ENCODE results near the gene SLIT3. TPM values are rescaled to one million over a fixed set of nuclear protein-coding genes. Genes with fewer than 3 reads are reported as not detected.
"Not testable (repeated sequence)": the region's sequence is repeated elsewhere in the genome, so short reads cannot be mapped to it uniquely, and the experiment has no call there.

Gene SLIT3
- total RNA-seq, 2 experiments from 2014 or later = 1.8 to 2.1 TPM

DNA sequence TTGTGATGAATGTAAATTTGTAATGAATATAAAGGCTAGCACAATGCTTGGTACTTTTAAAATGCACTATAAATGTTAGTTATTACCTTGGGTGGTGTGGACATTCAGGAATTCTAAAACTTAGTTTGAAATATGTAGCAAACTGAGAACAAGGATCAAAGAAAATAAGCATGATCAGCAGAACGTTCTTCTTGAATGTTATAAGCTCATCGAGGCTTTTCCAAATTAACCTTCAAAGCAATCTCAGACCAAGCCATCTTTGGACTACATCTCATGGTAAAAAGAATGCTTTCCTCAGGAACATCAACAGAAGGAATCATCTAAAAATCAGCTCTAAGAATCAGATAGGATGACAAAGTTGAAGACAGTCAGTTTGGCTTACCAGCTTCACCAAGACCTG is 146.3 kb downstream of the SLIT3 start:
- DNase-seq = no peak
- intact Hi-C loops (cut with micrococcal nuclease) = no loop called here
- H3K4me3 Mint-ChIP-seq = no peak overlapping the region
- H3K4me1 Mint-ChIP-seq (ENCODE audit: low read depth) = no peaks in the 10 kb centered on the region
- H3K9me3 Mint-ChIP-seq = peaks cover 21% of the 10 kb centered on the region
- no peaks in the 10 kb centered on the region for H3K36me3 Mint-ChIP-seq
- H3K27me3 Mint-ChIP-seq = peaks cover 3% of the 10 kb centered on the region
- ChIA-PET POLR2A (no interaction called here), CTCF (no interaction called here)
- H3K27ac Mint-ChIP-seq = no peak overlapping the region

DNA sequence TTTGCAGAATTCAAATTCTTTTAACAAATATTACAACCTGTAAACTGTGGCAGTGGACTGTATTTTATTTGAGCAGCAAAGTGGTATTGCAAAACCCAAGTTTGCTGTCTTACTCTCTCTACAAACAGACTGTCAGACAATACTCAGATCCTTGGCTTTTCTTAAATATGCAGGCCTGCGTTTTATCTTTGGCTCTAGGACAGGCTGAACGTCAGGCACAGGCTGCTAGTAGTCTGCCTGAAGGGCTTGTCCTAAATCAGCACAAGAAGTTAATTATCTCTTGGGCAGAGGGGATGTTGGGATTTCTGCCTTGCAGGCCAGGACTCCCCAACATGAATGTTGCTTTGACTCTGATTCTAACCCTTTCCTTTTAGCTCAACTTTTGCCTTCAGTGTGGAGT is 147.5 kb downstream of the SLIT3 start:
- intact Hi-C loops (cut with micrococcal nuclease) = no loop called here
- H3K27ac Mint-ChIP-seq = no peak overlapping the region

DNA sequence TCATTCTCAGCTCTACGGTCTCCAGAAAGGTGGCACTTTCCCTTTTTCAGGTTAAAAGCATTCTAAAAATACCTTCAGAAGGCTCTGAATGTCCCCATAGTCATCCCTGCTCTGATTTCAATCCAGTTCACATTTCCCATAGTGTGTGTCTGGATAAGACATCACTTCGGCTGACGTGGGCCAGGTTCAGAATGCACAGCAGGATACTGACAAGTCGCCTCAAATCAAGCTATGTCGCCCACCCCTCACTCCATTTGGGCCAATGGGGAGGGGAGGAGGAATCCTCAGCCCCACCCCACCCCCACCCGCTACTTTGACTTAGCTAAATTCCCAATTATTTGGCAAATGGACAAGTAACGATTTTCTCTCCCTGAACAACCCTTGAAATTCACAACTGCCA is 148.0 kb downstream of the SLIT3 start:
- ChIA-PET POLR2A (no interaction called here), CTCF (no interaction called here)
- Mint-ChIP-seq H3K27me3 (peaks cover 3% of the 10 kb centered on the region), H3K4me1 (ENCODE audit: low read depth) (no peaks in the 10 kb centered on the region), H3K9me3 (peaks cover 7% of the 10 kb centered on the region), H3K36me3 (no peaks in the 10 kb centered on the region), H3K27ac (no peak overlapping the region), H3K4me3 (no peak overlapping the region)
- intact Hi-C loops (cut with micrococcal nuclease) = no loop called here
- DNase-seq = no peak

More for the DNA sequence above, 147.5 kb downstream of the SLIT3 start:
- Mint-ChIP-seq H3K9me3 (peaks cover 12% of the 10 kb centered on the region), H3K4me3 (no peak overlapping the region), H3K4me1 (ENCODE audit: low read depth) (no peaks in the 10 kb centered on the region), H3K36me3 (no peaks in the 10 kb centered on the region), H3K27me3 (peaks cover 3% of the 10 kb centered on the region)
- ChIA-PET CTCF (no interaction called here), POLR2A (no interaction called here)
- DNase-seq = no peak

DNA sequence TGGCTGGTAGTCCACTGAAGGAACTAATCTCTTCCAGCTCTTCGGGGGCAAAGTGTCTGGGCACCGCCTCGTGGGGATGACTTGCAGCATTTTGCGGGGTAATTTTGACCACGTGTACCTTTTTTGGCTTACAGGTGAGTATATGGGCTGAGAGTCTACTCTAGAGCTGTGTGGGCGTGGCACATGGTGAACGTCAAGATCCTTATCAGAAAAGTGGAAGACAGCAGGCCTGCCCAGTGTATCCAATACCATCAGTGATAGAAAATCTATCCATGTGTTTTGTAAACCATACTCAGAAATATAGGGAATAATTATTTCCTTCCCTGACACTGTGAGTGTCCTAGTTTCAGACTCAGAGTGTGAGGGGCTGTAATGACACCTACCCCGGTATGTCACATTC is 148.5 kb downstream of the SLIT3 start:
- ChIA-PET POLR2A (no interaction called here), CTCF (no interaction called here)
- Mint-ChIP-seq H3K27ac (no peak overlapping the region), H3K27me3 (peaks cover 3% of the 10 kb centered on the region), H3K9me3 (peaks cover 2% of the 10 kb centered on the region), H3K4me1 (ENCODE audit: low read depth) (no peaks in the 10 kb centered on the region), H3K36me3 (no peaks in the 10 kb centered on the region), H3K4me3 (no peak overlapping the region)
- no peak for DNase-seq
- intact Hi-C loops (cut with micrococcal nuclease) = no loop called here

- intact Hi-C loops (cut with micrococcal nuclease) = no loop called here
- POLR2A ChIA-PET = no interaction called here
- no peak for DNase-seq
- H3K9me3 Mint-ChIP-seq = no peaks in the 10 kb centered on the region
- peaks cover 3% of the 10 kb centered on the region for H3K27me3 Mint-ChIP-seq
- H3K4me1 Mint-ChIP-seq (ENCODE audit: low read depth) = no peaks in the 10 kb centered on the region
- CTCF ChIA-PET = interaction anchor here (0.9 kb wide), 1 partner anchor 19 kb away, joined by 4 read pairs; no protein-coding TSS in a partner anchor
- no peak overlapping the region for H3K27ac Mint-ChIP-seq
- H3K4me3 Mint-ChIP-seq = no peak overlapping the region
- no peaks in the 10 kb centered on the region for H3K36me3 Mint-ChIP-seq
Measured at GRCh38 chr5:169151051-169151805, 149.7 kb downstream of the SLIT3 start.

DNA sequence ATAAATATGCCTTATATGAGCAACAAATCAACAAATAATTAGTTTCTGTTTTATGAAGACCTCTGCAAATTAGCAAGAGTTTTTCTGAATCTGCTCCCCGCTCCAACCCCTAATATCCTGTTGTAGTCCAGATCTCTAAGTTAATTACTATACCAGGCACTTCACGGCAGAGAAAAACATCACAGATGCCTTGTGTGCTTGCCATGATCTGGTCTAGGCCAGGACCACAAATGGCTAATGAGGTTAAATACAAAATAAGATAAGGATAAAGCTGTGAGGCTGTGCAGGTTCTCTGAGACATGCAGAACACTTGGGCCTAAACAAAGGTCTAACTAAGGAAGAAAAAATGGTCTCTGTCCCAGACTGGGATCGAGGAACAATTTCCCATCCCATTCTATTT is 150.8 kb downstream of the SLIT3 start:
- CTCF ChIA-PET = no interaction called here
- Mint-ChIP-seq H3K4me1 (ENCODE audit: low read depth) (no peaks in the 10 kb centered on the region), H3K9me3 (no peaks in the 10 kb centered on the region), H3K4me3 (no peak overlapping the region), H3K36me3 (no peaks in the 10 kb centered on the region), H3K27ac (no peak overlapping the region), H3K27me3 (peaks cover 3% of the 10 kb centered on the region)
- no peak for DNase-seq
- intact Hi-C loops (cut with micrococcal nuclease) = no loop called here
- POLR2A ChIA-PET = no interaction called here

GRCh38 chr5:169149317-169149716 is 151.6 kb downstream of the SLIT3 start:
- Mint-ChIP-seq H3K9me3 (no peaks in the 10 kb centered on the region), H3K4me3 (no peak overlapping the region), H3K4me1 (ENCODE audit: low read depth) (no peaks in the 10 kb centered on the region), H3K27ac (no peak overlapping the region), H3K36me3 (no peaks in the 10 kb centered on the region), H3K27me3 (peaks cover 3% of the 10 kb centered on the region)
- intact Hi-C loops (cut with micrococcal nuclease) = no loop called here
- POLR2A ChIA-PET = no interaction called here
- CTCF ChIA-PET = no interaction called here
- DNase-seq = no peak

DNA sequence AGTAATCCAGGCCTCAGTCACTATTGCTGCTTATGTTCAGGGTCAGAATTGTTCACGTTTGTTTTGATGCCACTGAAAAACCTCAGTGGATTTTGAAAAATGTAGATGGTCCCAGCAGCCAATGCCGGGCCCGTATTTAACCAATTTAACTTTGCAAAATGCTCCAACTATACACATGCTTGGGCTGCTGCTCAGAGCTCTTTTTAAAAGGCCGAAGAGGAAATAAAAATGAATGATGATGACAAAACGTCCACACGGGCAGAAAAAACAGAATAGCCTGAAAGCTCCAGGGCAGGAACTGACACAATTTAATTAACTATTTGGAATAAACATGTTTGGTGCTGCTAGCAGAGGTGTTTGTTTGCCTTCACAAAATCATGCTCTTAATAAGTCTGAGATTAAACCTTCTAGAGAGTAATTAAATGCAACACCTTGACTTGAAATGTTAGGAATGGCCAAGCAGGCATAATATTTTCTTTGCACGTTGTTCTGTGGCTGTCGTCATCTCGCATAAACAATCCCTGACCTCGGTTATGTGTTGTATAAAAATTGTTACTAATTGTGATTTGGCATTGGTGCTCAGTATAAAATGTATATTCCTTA is 152.7 kb downstream of the SLIT3 start:
- no peaks in the 10 kb centered on the region for H3K27me3 Mint-ChIP-seq
- intact Hi-C loops (cut with micrococcal nuclease) = no loop called here
- H3K36me3 Mint-ChIP-seq = no peaks in the 10 kb centered on the region
- H3K9me3 Mint-ChIP-seq = no peaks in the 10 kb centered on the region
- no peak overlapping the region for H3K27ac Mint-ChIP-seq
- CTCF ChIA-PET = no interaction called here
- no peak overlapping the region for H3K4me3 Mint-ChIP-seq
- POLR2A ChIA-PET = no interaction called here
- no peak for DNase-seq
- H3K4me1 Mint-ChIP-seq (ENCODE audit: low read depth) = no peaks in the 10 kb centered on the region

- POLR2A ChIA-PET = no interaction called here
- intact Hi-C loops (cut with micrococcal nuclease) = no loop called here
- Mint-ChIP-seq H3K27me3 (no peaks in the 10 kb centered on the region), H3K4me1 (ENCODE audit: low read depth) (no peaks in the 10 kb centered on the region), H3K4me3 (no peak overlapping the region), H3K27ac (no peak overlapping the region), H3K36me3 (no peaks in the 10 kb centered on the region), H3K9me3 (no peaks in the 10 kb centered on the region)
- no peak for DNase-seq
- CTCF ChIA-PET = no interaction called here
Measured at GRCh38 chr5:169147534-169147933, 153.4 kb downstream of the SLIT3 start.

- Mint-ChIP-seq H3K4me3 (no peak overlapping the region), H3K4me1 (ENCODE audit: low read depth) (no peaks in the 10 kb centered on the region), H3K27me3 (no peaks in the 10 kb centered on the region), H3K36me3 (no peaks in the 10 kb centered on the region), H3K9me3 (no peaks in the 10 kb centered on the region), H3K27ac (no peak overlapping the region)
- DNase-seq = no peak
- ChIA-PET CTCF (no interaction called here), POLR2A (no interaction called here)
- intact Hi-C loops (cut with micrococcal nuclease) = no loop called here
Measured at GRCh38 chr5:169146158-169146557, 154.8 kb downstream of the SLIT3 start.

- no peak overlapping the region for H3K4me3 Mint-ChIP-seq
- intact Hi-C loops (cut with micrococcal nuclease) = no loop called here
- H3K36me3 Mint-ChIP-seq = no peaks in the 10 kb centered on the region
- H3K27ac Mint-ChIP-seq = no peak overlapping the region
- no peak for DNase-seq
- CTCF ChIA-PET = interaction anchor here (0.7 kb wide), 1 partner anchor 82 kb away, joined by 4 read pairs; no protein-coding TSS in a partner anchor
- H3K27me3 Mint-ChIP-seq = peaks cover 4% of the 10 kb centered on the region
- H3K9me3 Mint-ChIP-seq = no peaks in the 10 kb centered on the region
- POLR2A ChIA-PET = no interaction called here
- H3K4me1 Mint-ChIP-seq (ENCODE audit: low read depth) = no peaks in the 10 kb centered on the region
Measured at GRCh38 chr5:169142264-169142970, 158.5 kb downstream of the SLIT3 start.

DNA sequence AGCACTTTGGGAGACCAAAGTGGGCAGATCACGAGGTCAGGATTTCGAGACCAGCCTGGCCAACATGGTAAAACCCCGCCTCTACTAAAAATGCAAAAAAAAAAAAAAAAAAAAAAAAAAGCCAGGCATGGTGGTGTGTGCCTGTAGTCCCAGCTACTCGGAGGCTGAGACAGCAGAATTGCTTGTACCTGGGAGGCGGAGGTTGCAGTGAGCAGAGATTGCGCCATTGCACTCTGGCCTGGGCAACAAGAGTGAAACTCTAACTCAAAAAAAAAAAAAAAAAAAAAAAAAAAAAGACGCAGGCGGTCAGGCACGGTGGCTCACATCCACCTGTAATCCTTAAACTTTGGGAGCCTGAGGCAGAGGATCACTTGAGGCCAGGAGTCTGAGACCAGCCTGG is 160.7 kb downstream of the SLIT3 start:
- CTCF ChIA-PET; intact Hi-C loops (cut with micrococcal nuclease); POLR2A ChIA-PET: not testable (repeated sequence)

More for the DNA sequence above, 160.7 kb downstream of the SLIT3 start:
- H3K4me3 Mint-ChIP-seq; H3K9me3 Mint-ChIP-seq; H3K4me1 Mint-ChIP-seq (ENCODE audit: low read depth); H3K36me3 Mint-ChIP-seq; H3K27me3 Mint-ChIP-seq; DNase-seq; H3K27ac Mint-ChIP-seq: not testable (repeated sequence)

Data from activated CD4-positive, alpha-beta memory T cell treated with anti-CD3 and anti-CD28 coated beads for 36 hours (primary cell).